Activated CD4-positive, alpha-beta T cell treated with anti-CD3 and anti-CD28 coated beads for 24 hours (primary cell): Measurements from ENCODE around the gene PXDN.
"Not testable (repeated sequence)": the region's sequence is repeated elsewhere in the genome, so short reads cannot be mapped to it uniquely, and the experiment has no call there.

Experiments used
- DNase-seq, 2 donors: peaks; one replicate each; pipeline ENCODE4 v3.0.0-alpha.2; 2020; ENCODE audit warnings: low read depth in 2 of 2

PXDN gene

GRCh38 chr2:1705557-1706076 lies 38.7 kb downstream of the PXDN start:
- DNase-seq, result no peak

GRCh38 chr2:1704631-1705556 lies 39.4 kb downstream of the PXDN start:
- DNase-seq, result no peak

- DNase-seq, result no peak
Measured at GRCh38 chr2:1702186-1702565, 42.1 kb downstream of the PXDN start.

DNA sequence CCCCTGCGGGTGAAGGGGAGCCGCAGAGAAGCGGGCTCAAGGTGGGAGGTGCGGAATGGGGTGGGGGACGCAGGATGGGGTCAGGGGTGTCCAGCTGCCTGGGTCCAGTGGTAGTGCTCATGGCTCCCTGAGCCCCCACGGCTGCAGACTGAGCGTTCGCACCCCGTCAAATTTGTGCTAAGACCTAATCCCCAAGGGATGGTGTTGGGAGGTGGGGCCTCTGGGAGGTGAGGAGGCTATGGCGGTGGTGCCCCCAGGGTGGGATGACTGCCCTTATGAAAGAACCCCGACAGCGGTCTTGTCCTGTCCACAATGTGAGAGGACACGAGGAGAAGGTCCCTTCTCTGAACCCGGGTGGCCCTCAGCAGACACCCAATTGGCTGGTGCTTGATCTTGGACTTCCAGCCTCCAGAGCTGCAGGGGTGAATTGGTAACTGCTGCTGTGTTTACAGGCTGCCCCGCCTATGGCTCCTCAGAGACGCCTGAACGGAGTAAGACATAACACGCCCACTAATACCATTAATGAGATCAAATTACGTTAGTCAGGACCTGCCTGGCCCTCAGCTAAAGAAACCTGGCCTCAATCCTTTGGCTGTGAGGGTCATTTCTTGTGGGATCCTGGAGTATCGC lies 42.6 kb downstream of the PXDN start:
- DNase-seq, result no peak

GRCh38 chr2:1701020-1701419 lies 43.3 kb downstream of the PXDN start:
- DNase-seq, result no peak

DNA sequence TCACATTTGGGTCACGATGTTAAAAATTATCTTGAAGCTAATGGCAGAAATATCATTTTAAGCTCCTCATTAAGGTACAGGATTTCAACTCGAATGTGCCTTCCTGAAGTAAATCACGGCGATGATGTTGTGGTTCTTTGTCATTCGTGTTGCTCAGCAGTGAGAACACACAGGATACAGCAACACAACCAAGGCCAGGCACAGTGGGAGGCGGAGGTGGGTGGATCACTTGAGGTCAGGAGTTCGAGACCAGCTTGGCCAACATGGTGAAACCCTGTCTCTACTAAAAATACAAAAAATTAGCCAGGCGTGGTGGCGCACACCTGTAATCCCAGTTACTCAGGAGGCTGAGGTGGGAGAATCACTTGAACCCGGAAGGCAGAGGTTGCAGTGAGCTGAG lies 43.9 kb downstream of the PXDN start:
- DNase-seq, result not testable (repeated sequence)

DNA sequence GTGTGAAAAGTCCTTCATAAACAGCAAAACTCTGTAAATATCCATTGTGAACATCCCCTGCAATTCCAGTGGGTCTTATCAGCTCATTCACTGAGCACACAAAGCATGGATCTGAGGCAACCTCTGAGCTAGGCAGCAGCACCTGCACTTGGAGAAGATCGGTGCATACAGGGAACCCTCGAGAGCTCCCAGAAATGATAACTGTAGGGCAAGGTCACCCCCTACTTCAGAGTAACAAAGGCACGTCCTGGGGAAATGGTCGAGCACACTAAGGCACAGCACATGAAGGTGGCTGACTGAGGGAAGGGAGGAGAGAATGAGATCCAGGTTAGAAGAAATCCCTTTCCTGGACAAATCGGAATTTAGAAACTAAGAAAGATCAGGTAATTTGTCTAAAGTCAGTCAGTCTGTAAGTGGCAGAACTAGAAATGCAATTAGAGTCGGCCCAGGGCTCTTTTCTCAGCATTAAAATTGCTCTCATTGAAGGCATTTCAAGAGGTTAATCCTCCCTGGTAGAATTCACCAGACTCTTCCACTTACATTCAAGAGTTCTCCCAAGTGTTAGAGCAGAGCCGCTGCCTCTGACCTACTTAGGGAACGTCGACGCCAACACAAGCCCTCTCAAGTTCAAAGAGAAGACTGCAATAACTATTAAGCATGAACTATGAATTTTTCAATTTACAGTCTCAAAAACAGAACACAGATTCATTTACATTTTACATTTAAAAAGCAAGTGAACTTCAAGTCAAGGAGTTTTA lies 45.9 kb downstream of the PXDN start:
- DNase-seq, result no peak

- no peak for DNase-seq
Measured at GRCh38 chr2:1697601-1698000, 46.7 kb downstream of the PXDN start.

GRCh38 chr2:1696472-1696871 lies 47.8 kb downstream of the PXDN start:
- no peak for DNase-seq

GRCh38 chr2:1694371-1695271 lies 49.7 kb downstream of the PXDN start:
- no peak for DNase-seq

DNA sequence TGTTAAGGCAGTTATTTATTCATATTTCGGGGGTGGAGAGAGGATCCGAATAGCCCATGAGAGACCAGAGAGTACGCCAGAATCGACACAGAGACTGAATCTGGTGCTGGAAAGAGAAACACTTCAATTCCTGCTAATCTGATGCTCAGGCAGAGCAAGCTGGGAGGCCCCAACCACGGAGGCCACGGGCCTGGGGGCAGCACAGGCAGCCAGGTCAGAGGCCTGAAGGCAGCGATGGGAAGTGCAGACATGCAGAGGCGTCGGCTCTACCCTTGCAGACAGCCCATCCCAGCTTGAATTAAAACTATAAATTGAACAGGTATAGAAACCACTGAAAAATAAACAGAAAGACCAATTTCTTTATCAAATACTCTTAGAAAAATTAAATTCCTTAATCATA lies 50.6 kb downstream of the PXDN start:
- DNase-seq, result no peak

- no peak for DNase-seq
Measured at GRCh38 chr2:1692342-1692741, 52.0 kb downstream of the PXDN start.

DNA sequence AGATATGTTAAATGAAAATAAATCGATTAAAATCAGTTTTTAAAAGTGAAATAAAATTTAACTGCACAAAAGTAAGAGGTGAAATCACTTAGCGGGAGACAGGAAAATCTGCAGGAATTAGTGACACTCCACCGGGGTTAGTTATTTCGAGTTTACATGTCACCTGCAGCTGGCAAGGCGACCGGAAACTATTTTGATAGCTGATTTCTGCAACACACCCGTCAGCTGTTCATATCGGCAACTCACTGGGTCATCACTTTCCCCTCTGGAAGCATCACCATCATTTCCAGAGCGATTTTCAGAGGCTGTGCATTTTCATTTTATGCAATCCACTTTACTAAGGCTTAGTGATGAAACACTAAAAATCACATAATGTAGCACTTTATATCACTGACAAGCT lies 52.9 kb downstream of the PXDN start:
- no peak for DNase-seq

DNA sequence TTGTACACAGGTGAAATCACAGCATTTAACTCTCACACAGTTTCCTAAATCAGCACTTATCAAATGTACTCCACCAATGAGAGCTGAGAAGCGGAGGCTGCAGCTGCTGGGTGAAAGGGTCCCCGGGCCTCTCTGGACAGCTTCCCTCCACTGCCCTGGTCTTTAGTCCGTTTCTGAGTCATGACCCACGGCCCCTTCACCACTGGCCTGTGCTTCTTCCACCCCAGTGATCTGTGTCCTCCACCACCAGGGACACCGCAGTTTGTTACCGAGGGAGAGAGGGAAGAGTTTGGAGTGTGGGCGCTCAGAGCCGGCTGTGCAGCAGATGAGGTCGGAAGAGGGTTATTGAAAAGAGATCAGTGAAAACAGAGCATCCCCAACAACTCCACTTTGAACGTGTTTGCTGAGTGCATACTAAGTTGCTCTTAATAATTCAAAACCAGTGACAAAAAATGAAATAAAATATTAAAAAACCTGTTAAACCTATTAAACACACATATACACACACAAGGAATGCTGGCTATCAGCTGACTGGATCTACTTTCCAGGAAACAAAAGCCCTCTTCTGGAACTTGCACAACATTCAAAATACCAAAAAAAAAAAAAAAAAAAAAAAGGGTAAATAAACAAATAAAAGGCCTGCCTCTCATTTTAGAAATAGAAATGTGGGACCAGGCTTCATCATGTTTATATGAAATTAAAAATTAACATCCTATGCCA lies 54.1 kb downstream of the PXDN start:
- no peak for DNase-seq

DNA sequence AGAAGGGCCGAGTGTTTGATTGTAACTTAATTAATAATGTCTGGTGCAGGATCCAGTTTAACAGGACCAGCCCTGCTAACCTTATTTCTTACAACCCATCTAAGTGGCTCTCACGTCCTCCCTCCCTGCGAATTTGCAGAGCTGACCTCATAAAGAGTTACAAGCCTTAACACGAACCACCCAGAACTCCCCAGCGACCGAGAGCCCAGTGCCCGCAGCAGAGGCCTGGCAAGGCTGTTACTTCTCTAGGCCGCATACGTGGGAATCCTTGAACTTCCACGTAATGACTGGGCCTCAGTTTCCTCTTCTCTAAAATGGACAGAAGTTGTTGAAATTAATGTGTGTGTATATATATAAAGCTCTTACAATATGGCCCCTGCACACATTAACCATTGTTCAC lies 55.5 kb downstream of the PXDN start:
- no peak for DNase-seq

DNA sequence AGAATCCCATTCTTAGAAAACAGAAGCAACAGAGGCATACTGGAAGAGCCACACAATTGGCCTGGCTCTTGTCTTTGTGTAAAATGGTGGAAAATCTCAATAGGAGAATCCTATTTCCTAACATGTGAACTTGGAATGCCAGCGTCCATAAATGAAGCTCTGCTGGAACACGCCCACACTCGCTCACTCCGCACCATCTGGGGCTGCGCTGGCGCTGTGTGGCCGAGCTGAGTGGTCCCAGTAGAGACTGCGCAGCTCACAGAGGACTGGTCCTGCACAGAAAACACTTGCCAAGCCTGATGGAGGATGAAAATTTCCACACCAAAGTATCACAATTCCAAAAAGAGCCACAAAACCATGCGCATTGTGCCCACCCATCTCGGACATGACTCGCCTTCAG lies 56.2 kb downstream of the PXDN start:
- no peak for DNase-seq

GRCh38 chr2:1687254-1687653 lies 57.1 kb downstream of the PXDN start:
- DNase-seq, result no peak

DNA sequence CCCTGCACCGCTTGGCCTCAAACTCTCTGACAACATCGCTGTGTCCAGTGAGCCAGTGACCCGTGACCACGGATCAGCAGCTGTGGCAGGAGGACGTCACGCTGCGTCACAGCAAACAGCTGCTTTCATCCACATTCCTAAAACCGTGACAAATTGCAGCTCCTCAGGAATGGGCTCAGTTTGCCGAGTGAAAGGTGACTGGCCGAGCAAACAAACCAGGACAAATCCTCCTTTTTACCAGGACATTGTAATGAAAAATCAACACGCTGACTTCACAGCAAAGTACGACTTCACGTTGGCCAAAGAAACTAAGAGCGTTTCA lies 57.6 kb downstream of the PXDN start:
- no peak for DNase-seq

DNA sequence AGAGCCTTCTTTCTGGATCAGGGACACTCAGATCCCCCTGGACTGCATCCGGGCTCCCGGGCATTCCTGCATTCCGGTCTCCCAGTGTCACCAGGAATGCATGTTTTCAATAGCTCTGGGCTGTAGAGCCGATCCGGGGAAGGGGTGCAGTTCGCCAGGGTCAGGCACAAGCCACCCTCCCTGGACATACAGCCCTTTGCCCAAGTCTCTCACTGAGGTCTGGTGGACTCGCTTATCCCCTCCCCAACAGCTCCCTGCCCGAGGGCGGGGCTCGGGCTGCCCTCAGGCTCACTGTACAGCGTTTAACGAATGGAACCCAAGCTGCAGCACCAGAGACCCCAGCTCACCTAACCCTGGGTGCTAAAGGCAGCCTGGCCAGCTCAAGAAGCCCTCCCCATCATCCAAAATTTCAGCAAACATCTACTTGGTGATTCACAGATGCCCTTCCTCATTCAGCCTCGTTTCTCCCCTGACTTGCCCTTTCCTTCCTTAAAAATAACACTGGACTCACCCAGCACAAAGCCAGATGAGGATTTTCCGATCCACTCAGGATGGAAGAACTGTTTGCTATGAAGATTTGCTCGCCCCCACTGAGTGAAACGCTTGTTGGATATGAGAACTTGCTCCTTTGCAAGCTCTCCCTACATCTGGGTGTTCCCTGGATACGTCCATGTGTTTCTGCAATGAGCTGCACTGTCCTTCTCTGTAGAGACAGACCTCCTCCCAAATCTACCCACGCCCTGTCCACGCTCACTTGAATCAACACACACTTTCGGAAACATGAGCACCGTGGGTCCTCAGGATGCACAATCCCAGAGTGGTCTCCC lies 58.1 kb downstream of the PXDN start:
- DNase-seq, result no peak
